Stimulated activated CD4-positive, alpha-beta T cell treated with anti-CD3 and anti-CD28 coated beads, Interleukin-12 subunit alpha, Interleukin-12 subunit beta, amount 100 ng/mL, for 4 hours (primary cell): ENCODE measurements around the gene KLF2.

Experiments
- DNase-seq: peaks from one replicate; pipeline ENCODE4 v3.0.0-alpha.2; 2020

KLF2 gene

DNA sequence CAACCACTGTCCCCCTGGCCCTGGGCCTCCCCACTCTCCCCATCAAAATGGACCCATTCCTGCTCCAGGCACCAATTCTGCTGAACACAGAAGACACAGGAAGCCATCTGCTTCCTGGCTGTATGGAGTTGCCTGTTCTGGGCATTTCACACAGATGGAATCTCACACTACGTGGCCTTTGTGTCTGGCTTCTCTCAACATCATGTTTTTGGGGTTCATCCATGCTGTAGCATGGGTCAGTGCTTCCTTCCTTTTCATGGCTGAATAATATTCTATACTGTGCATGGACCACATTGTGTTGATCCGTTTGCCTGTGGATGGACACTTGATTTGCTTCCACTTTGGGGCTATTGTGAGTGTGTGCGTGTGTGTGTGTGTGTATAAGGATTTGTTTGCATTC, 15.0 kb upstream of the KLF2 start:
- DNase-seq = no peak

DNA sequence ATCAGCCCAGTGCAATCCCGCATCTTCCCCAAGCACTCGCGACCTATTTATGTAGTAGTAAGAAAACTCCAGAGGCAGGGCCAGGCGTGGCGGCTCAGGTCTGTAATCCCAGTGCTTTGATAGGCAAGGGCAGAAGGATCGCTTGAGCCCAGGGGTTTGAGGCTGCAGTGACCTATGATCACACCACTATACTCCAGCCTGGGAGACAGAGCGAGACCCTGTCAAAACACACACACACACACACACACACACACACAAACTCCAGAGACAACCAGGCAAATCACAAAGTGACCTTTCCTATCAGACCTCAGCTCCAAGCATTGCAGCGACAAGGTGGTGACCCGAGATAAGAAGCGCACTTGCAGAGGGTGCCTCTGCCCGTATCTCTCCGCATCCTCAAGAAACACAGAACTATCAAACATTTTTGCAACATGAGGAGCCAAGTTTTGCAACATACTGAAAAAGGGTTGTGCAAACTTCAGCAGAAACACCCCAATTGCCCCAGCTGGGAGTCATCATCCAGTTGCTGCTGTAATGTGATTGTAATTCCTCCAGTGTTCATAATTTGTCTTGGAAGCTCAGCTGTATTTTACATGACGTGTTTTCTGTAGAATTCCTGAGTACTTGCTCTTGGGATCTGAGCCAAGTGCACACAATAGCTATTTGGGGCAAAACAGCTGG, 8.7 kb upstream of the KLF2 start:
- no peak for DNase-seq

DNA sequence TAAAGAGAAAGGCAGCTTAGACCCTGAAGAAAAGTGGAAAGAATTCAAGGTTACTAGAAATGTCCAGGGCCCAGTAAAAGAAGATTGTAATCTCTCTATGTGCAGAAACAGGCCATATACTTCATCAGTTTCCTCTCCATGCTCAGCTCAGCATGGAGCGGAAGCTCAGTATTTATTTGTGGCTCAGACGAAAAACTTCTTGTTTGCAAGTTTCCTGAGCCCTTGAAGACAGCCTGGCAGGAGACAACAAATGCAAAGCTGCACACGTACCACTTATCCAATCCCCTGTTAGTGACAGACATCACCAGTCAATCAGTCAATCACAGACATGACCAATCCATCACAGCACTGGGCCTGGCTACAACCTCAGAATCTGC, 8.1 kb upstream of the KLF2 start:
- no peak for DNase-seq

DNA sequence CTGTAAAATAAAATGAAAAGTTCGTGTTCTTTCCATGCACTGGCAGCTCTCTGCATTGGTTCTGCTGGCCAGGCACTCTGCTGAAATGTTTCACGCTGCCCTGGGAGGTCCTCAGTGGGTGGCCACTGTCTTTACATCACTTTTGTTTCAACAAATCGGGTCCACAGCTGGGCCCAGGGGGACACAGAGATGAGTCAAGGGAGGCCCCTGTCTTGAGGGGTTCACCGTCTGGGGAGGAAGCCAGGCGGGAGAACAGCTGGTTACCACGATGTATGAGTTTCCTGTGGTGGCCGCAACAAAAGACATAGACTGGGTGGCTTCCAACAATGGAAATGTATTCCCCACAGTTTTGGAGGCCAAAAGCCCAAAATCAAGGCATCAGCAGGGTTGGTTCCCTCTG, 5.1 kb upstream of the KLF2 start:
- no peak for DNase-seq

DNA sequence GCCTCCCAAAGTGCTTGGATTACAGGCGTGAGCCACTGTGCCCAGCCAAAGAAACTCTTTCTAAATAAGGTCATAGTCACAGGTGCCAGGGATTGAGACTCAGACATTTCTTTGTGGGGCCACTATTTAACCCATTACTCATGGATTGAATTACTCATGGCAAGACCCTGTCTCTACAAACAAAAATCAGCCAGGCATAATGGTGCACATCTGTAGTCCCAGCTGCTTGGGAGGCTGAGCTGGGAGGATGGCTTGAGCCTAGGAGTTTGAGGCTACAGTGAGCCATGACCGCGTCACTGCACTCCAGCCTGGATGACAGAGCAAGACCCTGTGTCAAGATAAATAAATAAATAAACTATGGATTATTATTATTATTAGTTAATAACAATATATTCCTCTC, 3.6 kb upstream of the KLF2 start:
- no peak for DNase-seq

DNA sequence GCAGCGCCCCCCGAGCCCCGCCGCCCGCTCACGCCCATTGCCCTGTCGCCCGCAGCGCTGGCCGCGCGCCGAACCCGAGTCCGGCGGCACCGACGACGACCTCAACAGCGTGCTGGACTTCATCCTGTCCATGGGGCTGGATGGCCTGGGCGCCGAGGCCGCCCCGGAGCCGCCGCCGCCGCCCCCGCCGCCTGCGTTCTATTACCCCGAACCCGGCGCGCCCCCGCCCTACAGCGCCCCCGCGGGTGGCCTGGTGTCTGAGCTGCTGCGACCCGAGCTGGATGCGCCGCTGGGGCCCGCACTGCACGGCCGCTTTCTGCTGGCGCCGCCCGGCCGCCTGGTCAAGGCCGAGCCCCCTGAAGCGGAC, 518 bp downstream of the KLF2 start:
- DNase-seq = no peak

DNA sequence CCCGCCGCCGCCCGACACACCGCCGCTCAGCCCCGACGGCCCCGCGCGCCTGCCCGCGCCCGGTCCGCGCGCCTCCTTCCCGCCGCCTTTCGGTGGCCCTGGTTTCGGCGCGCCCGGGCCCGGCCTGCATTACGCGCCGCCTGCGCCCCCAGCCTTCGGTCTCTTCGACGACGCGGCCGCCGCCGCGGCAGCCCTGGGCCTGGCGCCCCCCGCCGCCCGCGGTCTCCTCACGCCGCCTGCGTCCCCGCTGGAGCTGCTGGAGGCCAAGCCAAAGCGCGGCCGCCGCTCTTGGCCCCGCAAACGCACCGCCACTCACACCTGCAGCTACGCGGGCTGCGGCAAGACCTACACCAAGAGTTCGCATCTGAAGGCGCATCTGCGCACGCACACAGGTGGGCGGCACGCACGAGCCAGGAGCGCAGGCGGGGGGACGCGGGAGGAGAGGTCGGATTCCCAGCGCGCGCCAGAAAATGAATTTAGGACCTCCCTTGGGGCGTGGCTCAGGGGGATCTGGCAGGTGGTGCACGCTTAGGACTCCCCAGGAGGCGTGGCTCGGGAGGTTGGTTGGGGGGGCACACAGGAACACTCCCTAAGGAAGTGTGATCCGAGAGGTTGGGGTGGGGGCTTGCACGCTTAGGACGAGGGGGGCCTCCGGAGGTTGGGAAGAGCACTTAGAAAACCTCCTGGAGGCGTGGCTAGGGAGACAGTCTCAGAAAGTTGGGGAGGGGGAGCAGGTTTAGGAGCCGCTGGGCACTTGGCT, 1.2 kb downstream of the KLF2 start:
- DNase-seq = no peak

DNA sequence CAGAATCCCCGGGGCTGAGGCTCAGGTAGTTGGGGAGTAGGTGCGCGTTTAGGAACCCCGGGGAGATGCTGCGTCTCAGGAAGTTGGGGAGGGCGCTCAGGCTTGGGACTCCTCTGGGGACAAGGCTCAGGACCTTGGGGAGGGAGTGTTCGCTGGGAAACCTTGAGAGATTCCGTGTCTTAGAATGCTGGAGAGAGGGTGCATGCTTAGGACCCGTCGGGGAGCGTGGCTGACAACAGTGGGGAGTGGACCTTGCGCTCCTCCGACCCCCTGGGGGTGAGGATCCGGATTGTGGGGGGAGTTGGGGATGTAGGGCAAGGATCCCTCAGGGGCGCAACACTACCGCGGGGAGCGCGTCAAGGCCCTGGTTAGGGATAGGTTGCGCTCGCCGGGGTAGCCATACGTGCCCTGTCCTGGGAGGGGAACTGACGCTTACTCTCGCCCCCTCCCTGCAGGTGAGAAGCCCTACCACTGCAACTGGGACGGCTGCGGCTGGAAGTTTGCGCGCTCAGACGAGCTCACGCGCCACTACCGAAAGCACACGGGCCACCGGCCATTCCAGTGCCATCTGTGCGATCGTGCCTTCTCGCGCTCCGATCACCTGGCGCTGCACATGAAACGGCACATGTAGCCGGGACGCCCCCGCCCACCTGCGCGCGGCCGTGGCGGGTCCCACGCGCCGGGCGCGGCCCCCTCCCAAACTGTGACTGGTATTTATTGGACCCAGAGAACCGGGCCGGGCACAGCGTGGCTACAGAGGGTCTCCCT, 2.0 kb downstream of the KLF2 start:
- DNase-seq = no peak

DNA sequence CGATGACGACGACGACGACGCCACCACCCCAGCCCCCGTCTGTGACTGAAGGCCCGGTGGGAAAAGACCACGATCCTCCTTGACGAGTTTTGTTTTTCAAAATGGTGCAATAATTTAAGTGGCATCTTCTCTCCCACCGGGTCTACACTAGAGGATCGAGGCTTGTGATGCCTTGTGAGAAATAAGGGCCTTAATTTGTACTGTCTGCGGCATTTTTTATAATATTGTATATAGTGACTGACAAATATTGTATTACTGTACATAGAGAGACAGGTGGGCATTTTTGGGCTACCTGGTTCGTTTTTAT, 2.5 kb downstream of the KLF2 start:
- no peak for DNase-seq

DNA sequence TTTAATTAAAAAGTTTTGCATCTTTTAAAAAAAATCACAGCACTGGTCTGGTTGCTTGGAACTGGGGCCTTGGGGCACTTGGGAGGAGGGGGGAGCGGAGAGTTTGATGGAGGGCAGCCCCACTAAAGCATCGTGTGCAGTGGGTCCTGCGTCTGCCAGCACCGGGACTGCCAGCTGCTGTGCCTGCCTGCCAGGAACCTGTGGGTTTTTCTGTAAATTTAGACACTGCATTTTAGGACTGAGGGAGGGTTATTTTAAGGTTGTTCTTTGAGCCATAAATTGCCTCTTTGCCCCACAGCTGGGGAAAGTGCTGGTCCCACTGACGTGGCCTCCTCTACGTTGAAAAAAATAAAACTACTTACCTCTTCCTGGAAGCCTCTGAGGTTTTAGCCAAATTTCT, 2.9 kb downstream of the KLF2 start:
- no peak for DNase-seq

DNA sequence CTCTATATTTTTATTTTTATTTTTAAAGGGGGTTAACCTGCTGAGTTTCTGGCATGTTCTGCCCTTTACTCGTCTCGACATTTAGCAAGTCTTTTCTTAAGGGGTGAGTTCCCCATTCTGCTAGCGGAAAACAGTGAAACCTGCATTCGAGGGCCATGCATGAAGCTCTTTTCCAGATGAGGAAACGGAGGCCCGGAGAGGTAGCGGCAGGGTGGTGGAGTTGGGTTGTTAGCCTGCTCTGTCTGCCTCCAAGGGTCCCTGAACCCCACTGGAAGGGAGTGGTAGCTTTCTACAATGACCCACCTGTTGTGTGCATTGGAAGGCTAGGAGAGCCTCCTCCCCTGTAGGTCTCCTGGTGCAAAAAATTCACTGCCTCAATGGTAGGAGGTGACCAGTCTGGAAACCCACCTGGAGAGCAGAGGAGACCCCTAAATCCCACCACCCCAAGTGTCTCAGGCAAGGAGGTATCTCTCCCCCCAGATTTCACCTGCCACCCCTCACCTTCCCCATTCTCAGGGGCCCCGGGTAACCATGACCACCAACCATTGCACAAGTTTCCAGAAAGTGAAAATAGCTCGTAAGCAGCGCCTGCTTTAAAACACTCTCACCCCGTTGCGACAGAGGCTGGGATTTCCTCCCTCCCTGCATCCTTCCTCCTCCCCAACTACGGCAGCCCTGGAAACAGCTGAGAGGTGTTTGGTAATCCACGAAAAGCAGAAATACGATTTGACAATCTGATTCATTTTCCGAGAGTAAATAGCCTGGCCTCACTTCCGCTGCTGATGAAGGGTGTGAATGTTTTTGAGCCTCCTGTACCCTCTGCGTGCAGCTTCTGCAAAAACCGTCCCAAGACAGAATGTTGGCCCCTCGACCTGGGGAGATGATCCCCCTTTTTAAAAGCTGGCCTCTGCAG, 3.5 kb downstream of the KLF2 start:
- DNase-seq = no peak

DNA sequence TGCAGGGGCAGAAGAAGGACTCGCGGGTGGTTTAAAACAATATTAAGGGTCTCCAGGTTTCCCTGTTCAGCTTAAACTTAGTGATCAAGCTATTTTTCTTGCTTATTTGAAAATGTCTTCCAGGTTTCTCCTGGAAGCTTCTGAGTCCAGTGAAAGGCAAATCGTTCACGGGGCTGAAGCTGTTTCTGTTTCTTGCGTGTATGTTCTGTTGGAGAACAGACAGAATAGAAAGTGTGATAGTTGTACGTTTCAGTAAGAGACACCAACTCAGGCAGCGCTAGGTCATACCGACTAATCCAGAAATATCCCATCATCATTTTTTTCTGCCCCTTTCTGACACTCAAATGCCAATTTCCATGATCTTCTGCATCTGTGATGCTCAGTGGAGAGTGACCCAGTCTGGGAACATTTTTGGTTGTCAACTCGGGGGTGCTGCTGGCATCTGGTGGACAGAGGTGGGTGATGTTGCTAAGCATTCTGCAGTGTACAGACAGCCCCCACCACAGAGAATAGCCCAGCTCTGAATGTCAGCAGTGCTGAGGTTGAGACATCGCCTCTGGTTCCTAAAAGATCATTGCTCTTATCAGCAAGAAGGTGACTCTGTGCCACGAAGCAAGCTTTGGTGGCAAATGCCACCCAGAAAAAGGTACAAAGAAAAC, 4.3 kb downstream of the KLF2 start:
- DNase-seq = no peak

DNA sequence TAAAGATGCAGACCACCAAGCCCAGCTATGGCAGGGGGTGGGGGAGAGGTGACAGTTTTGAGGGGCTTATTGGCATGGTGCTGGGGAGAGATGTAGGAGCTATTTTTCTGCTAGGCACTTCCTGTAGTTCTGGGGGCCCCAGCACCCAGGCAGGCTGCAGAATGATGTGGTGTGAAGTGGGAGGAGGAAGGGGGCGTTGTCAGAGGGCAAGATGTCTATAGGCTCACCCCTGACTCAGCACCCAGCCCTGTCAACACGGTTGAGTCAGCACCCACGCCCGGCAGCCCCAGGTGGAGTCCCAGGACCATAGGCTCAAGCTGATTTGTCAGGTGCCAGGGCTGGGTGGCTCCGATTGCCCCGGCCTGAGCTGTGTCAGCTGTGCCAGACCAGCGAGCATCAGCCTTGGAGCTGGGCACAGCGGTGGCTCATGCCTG, 5.8 kb downstream of the KLF2 start:
- DNase-seq = peak; percentile 88

DNA sequence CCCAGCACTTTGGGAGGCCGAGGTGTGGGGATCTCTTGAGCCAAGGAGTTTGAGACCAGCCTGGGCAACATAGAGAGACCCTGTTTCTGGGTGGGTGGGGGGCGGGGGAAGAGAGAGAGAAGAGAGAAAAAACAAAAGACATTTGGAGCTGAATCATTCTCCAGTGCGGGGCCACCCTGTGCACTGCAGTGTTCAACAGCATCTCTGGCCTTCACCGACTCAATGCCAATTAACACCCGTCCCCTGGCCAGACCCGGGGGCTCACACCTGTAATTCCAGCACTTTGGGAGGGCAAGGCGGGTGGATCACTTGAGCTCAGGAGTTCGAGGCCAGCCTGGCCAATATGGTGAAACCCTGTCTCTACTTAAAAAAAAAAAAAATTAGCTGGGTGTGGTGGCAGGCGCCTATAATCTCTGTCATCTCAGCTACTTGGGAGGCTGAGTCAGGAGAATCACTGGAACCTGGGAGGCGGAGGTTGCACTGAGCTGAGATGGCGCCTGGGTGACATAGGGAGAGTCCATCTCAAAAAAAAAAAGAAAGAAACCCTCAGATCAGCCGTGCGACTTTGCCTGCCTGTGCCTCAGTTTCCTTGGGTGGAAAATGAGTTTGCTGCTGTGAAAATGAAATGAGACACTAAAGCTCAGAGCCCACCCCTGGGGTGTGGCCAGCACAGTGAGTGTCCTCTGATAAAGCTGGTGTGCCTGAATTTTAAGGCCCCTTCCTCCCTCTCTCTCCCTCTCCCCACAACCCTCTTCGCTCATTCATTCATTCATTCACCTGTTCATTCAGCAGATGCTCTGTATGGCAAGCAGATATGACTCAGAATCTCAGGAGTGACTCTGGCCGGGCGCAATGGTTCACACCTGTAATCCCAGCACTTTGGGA, 6.4 kb downstream of the KLF2 start:
- DNase-seq = no peak

DNA sequence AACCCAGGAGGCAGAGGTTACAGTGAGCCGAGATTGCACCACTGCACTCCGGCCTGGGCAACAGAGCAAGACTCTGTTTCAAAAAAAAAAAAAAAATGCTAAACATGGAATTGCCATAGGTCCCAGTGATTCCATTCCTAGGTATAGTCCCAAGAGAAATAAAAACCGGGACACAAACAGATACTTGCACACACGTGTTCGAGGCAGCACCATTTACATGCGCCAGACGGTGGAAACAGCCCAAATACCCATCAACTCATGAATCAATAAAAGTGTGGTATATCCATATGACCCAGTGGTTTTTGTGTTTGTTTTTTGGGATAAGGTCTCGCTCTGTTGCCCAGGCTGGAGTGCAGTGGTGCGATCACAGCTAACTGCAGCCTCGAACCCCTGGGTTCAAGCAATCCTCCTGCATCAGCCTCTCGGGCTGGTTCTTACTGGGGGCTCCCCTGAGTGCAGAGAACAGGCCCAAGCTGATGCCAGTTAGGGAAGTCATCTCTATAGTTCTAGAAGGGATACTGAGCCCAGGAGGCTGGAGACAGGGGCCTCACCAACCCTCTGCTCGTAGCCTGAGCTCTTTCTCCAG, 8.5 kb downstream of the KLF2 start:
- no peak for DNase-seq

DNA sequence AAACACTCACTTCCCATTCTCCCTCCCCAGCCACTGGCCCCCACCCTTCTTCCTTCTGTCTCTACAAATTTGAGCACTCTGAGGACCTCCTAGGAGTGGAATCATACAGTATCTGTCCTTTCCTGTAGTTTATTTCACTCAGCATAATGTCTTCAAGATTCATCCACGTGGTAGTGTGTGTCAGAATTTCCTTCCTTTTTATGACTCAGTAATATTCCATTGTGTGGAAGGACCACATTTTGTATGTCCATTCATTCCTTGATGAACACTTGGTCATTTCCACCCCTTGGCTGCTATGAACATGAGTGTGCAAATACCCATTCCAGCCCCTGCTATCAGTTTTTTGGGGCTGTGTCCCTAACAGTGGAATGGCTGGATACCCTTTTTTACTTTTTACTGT, 9.8 kb downstream of the KLF2 start:
- DNase-seq = no peak

DNA sequence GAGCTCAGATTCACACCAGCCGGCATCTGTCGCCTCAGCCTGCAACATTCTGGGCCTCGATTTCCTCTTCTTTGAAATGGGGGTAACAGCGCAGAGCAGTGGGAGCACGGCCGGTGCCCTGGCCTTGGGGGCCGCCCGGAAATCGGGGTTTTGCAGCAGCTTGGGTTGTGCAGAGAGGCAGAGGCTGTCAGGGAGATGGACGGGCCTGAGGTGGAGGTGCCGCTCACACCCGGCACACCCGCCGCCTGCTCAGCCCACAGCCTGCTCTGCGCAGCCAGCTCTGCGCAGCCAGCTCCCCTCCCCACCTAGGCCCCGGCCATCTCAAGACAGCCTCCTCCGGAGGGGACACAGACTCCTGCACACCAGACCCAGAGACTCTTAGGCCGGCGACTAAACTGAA, 10.6 kb downstream of the KLF2 start:
- DNase-seq = no peak

DNA sequence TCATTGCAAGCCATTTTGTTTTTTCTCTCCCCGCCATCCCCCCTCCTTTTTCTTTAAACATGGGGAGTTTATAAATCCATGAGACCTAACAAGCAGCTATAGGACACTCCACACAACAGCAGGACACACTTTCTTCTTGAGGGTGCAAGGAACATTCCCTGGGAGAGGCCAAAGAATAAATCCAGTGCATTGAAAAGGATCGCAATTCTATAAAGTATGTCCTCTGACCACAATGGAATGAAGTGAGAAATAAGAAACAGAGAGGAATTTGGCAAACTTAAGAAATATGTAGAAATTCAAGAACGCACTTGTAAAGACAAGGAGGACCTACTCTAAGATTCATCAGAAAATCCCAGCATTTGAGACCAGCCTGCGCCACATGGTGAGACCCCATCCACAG, 11.9 kb downstream of the KLF2 start:
- no peak for DNase-seq

DNA sequence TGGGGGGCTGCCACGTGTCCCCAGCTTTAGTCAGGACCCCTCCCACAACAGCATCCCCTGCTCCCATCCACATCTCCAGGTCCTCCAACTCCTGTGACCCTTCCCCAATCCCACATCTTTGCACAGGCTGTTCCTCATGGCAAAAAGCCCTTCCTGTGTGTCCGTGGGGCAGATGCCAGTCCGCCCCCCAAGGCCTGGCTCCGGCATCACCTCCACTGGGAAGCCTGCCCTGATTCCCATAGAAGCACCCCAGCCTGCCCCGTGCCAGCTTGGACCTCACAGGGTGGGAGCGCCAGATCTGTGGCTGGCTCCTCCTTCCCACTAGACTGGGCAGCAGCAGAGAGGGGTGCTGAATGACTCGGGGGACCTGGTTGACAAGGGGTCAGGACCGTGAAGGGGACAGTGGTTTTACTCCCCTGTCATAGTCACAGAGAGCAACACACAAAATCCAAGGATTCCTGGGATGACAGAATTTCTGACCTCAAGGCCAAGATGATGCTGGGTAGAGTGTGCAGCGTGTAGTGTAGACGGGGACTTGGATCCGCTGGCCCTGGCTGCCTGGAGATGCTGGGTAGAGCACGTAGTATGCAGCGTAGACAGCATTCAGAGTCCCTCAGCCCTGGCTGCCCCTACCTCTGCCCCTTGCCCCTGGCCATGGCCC, 13.3 kb downstream of the KLF2 start:
- no peak for DNase-seq

DNA sequence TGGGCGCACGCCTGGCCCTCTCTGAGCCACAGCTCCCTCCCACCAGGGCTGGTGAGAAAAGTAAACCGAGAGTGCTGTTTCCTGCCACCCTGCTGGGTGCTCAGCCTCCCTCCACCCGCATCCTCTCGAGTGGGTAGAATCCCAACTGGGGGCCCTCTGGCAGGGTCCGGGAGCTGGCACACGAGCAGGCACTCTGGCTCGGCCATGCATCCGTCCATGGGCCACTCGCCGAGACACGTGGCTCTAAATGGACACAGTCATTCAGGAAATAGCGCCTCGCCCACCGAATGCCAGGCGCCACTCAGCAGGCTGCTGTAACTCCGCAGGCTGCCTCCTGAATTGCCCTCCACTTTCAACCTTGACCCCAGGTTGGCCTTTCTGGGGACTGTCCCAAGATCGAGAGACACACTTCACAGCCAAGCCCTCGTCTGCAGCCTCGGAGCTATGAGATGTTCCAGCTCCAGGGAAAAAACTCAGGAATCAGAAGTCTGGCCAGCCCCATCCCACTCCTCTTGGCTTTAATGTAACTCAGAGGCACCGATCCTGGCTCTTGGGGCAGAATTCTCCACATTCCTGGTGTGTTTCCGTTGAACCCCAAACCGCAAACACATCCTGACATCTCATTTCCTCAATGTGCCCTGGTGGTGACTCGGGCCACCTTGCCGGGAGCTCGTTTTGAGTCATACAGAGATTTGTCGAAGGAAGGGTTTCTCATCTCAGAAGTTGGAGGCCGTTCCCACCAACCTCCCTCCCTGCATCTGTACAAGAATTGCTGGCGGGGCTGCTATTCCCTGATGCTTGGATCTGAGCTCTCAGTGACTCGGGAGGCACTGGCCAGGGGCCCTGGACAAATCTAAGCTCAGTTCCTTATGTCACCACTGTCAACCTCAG, 14.1 kb downstream of the KLF2 start:
- peak; percentile 38 for DNase-seq
